Neural cell (in vitro differentiated cells): Measurements from ENCODE around the gene FBXO46. TPM values are rescaled to one million over a fixed set of nuclear protein-coding genes. Genes with fewer than 3 reads are reported as not detected.
"Not testable (repeated sequence)": the region's sequence is repeated elsewhere in the genome, so short reads cannot be mapped to it uniquely, and the experiment has no call there.

Experiments used
- H2AFZ ChIP-seq: fragments of 200-600, 300-800 bp; sonication (generic), shearing (Covaris generic); 2 replicates; pipeline ENCODE4 v1.6.0; 2014; ENCODE audit warnings: low read depth, mild to moderate bottlenecking, antibody characterized with exemption, low read length, moderate library complexity
- H3F3A ChIP-seq: fragments of 200-600 bp; shearing (Covaris generic); 2 replicates; pipeline ENCODE4 v1.6.1; 2016; ENCODE audit warnings: mild to moderate bottlenecking, moderate library complexity, mixed read lengths, antibody characterized with exemption, low read length; ENCODE audit not compliant: insufficient read depth, poor library complexity, severe bottlenecking
- H3K27ac ChIP-seq: fragments of 200-600, 300-800 bp; sonication (generic), shearing (Covaris generic); 2 replicates; pipeline ENCODE4 v1.5.1; 2014; ENCODE audit warnings: mild to moderate bottlenecking, low read length, moderate library complexity
- H3K27me3 ChIP-seq: fragments of 300-800, 200-600 bp; sonication (generic), shearing (Covaris generic); 2 replicates; pipeline ENCODE4 v1.6.0; 2014; ENCODE audit warnings: mild to moderate bottlenecking, low read depth, low read length, moderate library complexity; ENCODE audit not compliant: insufficient read depth
- H3K36me3 ChIP-seq: fragments of 300-800, 200-600 bp; sonication (generic), shearing (Covaris generic); 2 replicates; pipeline ENCODE4 v1.5.1; 2014; ENCODE audit warnings: mild to moderate bottlenecking, antibody characterized with exemption, low read length, moderate library complexity; ENCODE audit not compliant: insufficient read depth
- H3K4me2 ChIP-seq: fragments of 300-800, 200-600 bp; sonication (generic), shearing (Covaris generic); 2 replicates; pipeline ENCODE4 v1.6.0; 2014; ENCODE audit warnings: mild to moderate bottlenecking, low read length
- H3K4me3 ChIP-seq: fragments of 300-800, 200-600 bp; sonication (generic), shearing (Covaris generic); 2 replicates; pipeline ENCODE4 v1.5.1; 2014; ENCODE audit warnings: mild to moderate bottlenecking, low read length, moderate library complexity
- H3K79me2 ChIP-seq: fragments of 200-600 bp; shearing (Covaris generic); replicated peaks from 2 replicates; pipeline ENCODE4 v1.6.0; 2014; ENCODE audit warnings: mild to moderate bottlenecking, low read length, moderate library complexity; ENCODE audit not compliant: insufficient read depth
- H3K9ac ChIP-seq: fragments of 300-800, 200-600 bp; sonication (generic), shearing (Covaris generic); 2 replicates; pipeline ENCODE4 v1.6.1; 2016; ENCODE audit warnings: mild to moderate bottlenecking, low read length, mixed read lengths
- H3K9me2 ChIP-seq: fragments of 200-600 bp; shearing (Covaris generic); 2 replicates; pipeline ENCODE4 v1.6.1; 2016; ENCODE audit warnings: mild to moderate bottlenecking, low read length, mixed read lengths; ENCODE audit not compliant: insufficient read depth
- H3K9me3 ChIP-seq: fragments of 200-600, 300-800 bp; sonication (generic), shearing (Covaris generic); 2 replicates; pipeline ENCODE4 v1.6.1; 2016; ENCODE audit warnings: mild to moderate bottlenecking, mixed run types, low read length, moderate library complexity, mixed read lengths
- H4K20me1 ChIP-seq: fragments of 200-600 bp; shearing (Covaris generic); 2 replicates; pipeline ENCODE4 v1.6.1; 2016; ENCODE audit warnings: mild to moderate bottlenecking, mixed run types; ENCODE audit not compliant: insufficient read depth
- CTCF ChIP-seq: fragments of 450-650 bp; IDR thresholded peaks from 2 replicates; pipeline ENCODE4 v1.5.1; 2014; ENCODE audit warnings: antibody characterized with exemption, mild to moderate bottlenecking, moderate library complexity; ENCODE audit not compliant: poor library complexity, severe bottlenecking
- EP300 ChIP-seq: fragments of 450-650 bp; conservative IDR thresholded peaks from 2 replicates; pipeline ENCODE4 v1.6.1; 2014; ENCODE audit warnings: antibody characterized with exemption, mild to moderate bottlenecking, moderate library complexity; ENCODE audit not compliant: poor library complexity, severe bottlenecking
- EZH2 ChIP-seq: fragments of 200-600, 300-800 bp; shearing (Covaris generic), sonication (generic); IDR thresholded peaks from 2 replicates; pipeline ENCODE4 v1.6.1; 2014; ENCODE audit warnings: antibody characterized with exemption, low read length, borderline replicate concordance, mild to moderate bottlenecking; ENCODE audit not compliant: insufficient read depth, poor library complexity, severe bottlenecking
- MXI1 ChIP-seq: fragments of 450-650 bp; conservative IDR thresholded peaks from 2 replicates; pipeline ENCODE4 v1.6.1; 2014; ENCODE audit warnings: antibody characterized with exemption, mild to moderate bottlenecking; ENCODE audit not compliant: poor library complexity, severe bottlenecking
- POLR2AphosphoS5 ChIP-seq: IDR thresholded peaks from 2 replicates; pipeline ENCODE4 v1.6.1; 2012
- RAD21 ChIP-seq: fragments of 450-650 bp; conservative IDR thresholded peaks from 2 replicates; pipeline ENCODE4 v1.6.1; 2014; ENCODE audit warnings: antibody characterized with exemption, mild to moderate bottlenecking, moderate library complexity
- REST ChIP-seq: IDR thresholded peaks from 2 replicates; pipeline ENCODE4 v1.6.1; 2012; ENCODE audit warnings: borderline replicate concordance
- SMC3 ChIP-seq: fragments of 450-650 bp; conservative IDR thresholded peaks from 2 replicates; pipeline ENCODE4 v1.6.1; 2014; ENCODE audit warnings: antibody characterized with exemption, mild to moderate bottlenecking, moderate library complexity; ENCODE audit not compliant: poor library complexity
- TAF1 ChIP-seq: IDR thresholded peaks from 2 replicates; pipeline ENCODE4 v1.6.1; 2012; ENCODE audit warnings: low read depth
- polyA plus RNA-seq: library from polyadenylated mRNA; depleted of rRNA; stranded (reverse); fragments of >200 nt; gene quantifications from 2 replicates; pipeline ENCODE4 v1.2.3, GENCODE V29; 2014

The FBXO46 gene
- polyA plus RNA-seq, 1 donor from 2014 or later: 12.5 TPM

GRCh38 chr19:45752639-45753038 lies 21.9 kb upstream of the FBXO46 start:
- Histone ChIP-seq H3K4me3 (no peak overlapping the region), H3K27ac (no peak overlapping the region), H3K9ac (no peak overlapping the region), H3K9me3 (no peaks in the 10 kb centered on the region), H2AFZ (no peak overlapping the region), H3F3A (no peaks in the 10 kb centered on the region), H3K27me3 (no peaks in the 10 kb centered on the region), H3K4me2 (no peak overlapping the region), H4K20me1 (no peaks in the 10 kb centered on the region), H3K9me2 (no peaks in the 10 kb centered on the region), H3K36me3 (no peaks in the 10 kb centered on the region), H3K79me2 (no peaks in the 10 kb centered on the region)
- TF ChIP-seq REST: no peak
- TF ChIP-seq EP300: no peak
- no peak for TF ChIP-seq EZH2
- no peak for TF ChIP-seq SMC3
- TF ChIP-seq CTCF: no peak
- TF ChIP-seq MXI1: no peak
- TF ChIP-seq RAD21: no peak
- TF ChIP-seq POLR2AphosphoS5: no peak
- TF ChIP-seq TAF1: no peak

- H3K36me3 ChIP-seq, H3K27ac ChIP-seq, H4K20me1 ChIP-seq, H3K9me3 ChIP-seq, H3K4me3 ChIP-seq, H3K4me2 ChIP-seq, H3F3A ChIP-seq, H3K9me2 ChIP-seq, H3K27me3 ChIP-seq, H3K9ac ChIP-seq, H3K79me2 ChIP-seq, H2AFZ ChIP-seq: not testable (repeated sequence)
Observed at GRCh38 chr19:45751483-45751882, 20.8 kb upstream of the FBXO46 start.

- TF ChIP-seq CTCF (no peak), RAD21 (no peak), TAF1 (no peak), REST (no peak), SMC3 (no peak), MXI1 (no peak), EP300 (no peak), POLR2AphosphoS5 (no peak), EZH2 (no peak)
- Histone ChIP-seq H3K9ac (no peak overlapping the region), H3K79me2 (no peaks in the 10 kb centered on the region), H2AFZ (no peak overlapping the region), H3K4me3 (no peak overlapping the region), H3K27me3 (no peaks in the 10 kb centered on the region), H3K36me3 (no peaks in the 10 kb centered on the region), H3F3A (no peaks in the 10 kb centered on the region), H3K4me2 (no peak overlapping the region), H3K27ac (no peak overlapping the region), H3K9me3 (no peaks in the 10 kb centered on the region), H3K9me2 (no peaks in the 10 kb centered on the region), H4K20me1 (no peaks in the 10 kb centered on the region)
Observed at GRCh38 chr19:45747513-45747912, 16.8 kb upstream of the FBXO46 start.
